ENCODE data around the gene PMS1.
"Not testable (repeated sequence)": the region's sequence is repeated elsewhere in the genome, so short reads cannot be mapped to it uniquely, and the experiment has no call there.

PMS1 gene

DNA sequence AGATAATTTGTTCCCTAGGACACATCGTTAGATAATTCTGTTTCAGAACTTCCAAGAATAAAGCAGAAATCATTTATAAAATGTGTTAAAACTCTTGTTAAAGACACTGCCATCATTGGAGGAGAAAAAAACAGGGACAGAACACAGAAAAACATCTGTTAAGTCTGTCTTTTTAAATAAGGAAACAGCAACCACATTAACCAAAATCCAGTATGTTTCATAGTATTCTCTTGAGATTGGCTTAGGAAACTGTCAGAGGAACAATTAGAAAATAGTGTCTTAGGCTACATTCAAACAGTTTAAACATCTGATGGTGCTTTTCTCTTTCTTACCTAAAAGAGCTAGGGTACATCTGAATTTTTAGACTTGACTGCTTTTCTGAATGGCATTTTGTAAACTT lies 81.6 kb downstream of the PMS1 start:
- DNase-seq (ENCODE audit: low spot score): peak; percentile 7

DNA sequence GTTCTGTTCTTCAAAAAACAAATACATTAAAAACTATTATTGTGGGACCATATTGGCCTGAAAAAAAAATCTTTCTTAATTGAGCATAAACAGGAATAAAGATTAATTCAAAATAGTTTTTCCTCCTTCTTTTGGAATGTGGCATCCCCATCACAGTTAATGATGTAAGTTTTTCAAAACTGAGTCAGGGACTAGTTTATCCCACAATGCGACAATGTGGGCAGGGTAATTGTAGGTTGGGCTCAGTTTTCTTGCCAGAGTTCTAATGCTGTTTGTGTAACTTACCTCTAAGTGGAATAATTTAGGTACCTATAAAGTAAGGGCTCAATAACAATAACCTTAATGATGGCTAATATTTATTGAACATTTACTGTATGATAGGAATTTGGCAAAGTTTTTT lies 82.0 kb downstream of the PMS1 start:
- DNase-seq (ENCODE audit: low spot score): no peak

- no peak for DNase-seq (ENCODE audit: low spot score)
Measured at GRCh38 chr2:189868896-189869295, 84.6 kb downstream of the PMS1 start.

- DNase-seq (ENCODE audit: low spot score): no peak
Measured at GRCh38 chr2:189870381-189871085, 86.3 kb downstream of the PMS1 start.

DNA sequence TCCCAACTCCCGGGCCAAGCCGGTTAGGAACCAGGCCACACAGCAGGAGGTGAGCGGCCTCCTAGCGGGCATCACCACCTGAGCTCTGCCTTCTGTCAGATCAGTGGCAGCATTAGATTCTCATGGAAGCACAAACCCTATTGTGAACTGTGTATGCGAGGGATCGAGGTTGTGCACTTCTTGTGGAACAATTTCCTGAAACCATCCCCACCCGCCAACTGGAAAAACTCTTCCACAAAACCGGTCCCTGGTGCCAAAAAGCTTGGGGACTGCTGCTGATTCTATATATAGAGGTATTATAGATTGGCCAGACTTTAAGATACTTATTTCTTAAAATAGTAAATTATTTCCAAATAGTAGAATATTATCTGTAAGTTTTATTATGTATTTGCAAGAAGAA lies 89.4 kb downstream of the PMS1 start:
- DNase-seq (ENCODE audit: low spot score): no peak

- DNase-seq (ENCODE audit: low spot score): no peak
Measured at GRCh38 chr2:189874586-189875320, 90.5 kb downstream of the PMS1 start.

DNA sequence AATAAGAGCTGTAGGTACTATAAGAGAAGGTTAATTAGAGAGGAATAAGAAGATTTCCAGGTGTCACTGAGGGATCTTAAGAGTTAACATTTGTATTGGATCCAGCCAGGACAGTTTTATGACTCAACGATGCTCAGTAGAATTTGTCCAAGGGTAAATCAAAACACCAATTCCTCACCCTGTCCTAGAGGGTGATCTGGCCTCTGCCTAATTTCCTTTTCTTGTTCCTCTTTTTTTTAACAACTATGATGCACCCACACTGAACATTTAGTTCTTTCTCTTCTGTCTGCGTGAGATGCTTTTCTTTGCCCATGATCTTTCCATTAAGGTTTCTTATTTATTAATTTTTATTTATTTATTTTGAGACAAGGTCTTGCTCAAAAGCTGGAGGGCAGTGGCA lies 92.0 kb downstream of the PMS1 start:
- DNase-seq (ENCODE audit: low spot score): no peak

GRCh38 chr2:189879716-189880081 lies 95.4 kb downstream of the PMS1 start:
- DNase-seq (ENCODE audit: low spot score): no peak

- DNase-seq (ENCODE audit: low spot score): no peak
Measured at GRCh38 chr2:189880429-189880828, 96.2 kb downstream of the PMS1 start.

DNA sequence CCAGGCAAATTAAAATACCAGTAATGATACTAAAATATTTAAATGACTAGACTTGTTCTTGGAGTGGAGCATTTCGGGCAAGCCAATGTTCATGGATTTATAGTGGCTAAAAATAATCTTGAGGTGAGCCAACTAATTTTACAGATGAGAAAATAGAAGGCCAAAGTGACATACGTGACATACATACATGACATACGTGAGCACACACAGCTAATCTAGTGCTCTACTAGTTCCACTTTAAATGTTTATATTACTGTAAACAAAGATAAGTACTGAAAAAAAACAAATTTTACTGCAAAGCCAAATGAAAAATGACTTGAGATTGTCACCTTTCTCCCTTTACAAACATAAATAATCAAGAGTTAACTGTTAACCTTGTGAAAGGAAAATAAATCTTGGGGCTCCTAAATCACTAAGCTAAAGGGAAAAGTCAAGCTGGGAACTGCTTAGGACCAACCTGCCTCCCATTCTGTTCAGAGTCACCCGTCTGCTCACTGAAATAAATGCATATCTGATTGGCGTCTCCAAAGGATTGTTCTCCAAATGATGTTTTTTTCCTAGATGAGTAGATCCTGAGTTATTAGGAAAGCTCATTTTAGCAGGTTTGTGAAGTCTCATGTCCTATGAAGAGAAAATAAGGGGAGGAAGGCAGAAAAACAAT lies 96.7 kb downstream of the PMS1 start:
- DNase-seq (ENCODE audit: low spot score): no peak

DNA sequence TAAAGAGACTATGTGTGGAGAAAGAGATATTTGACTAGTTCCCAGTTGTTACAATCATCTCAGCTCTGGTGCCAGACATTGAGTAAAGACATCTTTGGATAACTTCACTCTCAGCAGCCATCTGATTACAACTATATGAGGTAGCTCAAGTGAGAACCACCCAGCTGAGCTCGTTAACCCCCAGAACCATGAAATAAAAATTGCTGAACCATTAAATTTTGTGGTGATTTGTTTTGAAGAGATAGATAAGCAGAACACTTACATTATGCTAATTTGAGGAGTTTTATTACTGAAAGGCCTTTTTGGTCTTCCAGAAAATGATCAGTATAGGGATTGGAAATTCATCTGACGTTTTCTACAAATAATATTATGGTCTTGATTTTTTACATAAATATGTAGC lies 101.1 kb downstream of the PMS1 start:
- no peak for DNase-seq (ENCODE audit: low spot score)

GRCh38 chr2:189892546-189893294 lies 108.5 kb downstream of the PMS1 start:
- not testable (repeated sequence) for DNase-seq (ENCODE audit: low spot score)

DNA sequence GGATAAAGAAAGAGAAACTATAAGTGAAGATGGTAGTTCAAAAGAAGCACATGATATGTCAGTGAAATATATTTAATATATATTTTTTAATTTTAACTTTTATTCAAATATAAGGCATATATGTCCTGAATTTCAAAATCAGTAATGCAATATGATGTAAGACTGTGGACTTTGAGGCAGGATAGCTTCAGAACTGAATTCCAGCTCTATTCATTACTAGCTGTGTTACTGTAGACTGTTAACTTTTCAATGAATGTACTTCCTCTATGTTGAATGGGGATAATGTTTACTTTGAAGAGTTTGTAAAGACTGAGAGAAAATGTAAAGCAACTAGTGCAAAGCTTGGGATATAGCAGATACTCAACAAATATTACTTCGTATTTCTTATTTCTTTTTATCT lies 112.6 kb downstream of the PMS1 start:
- no peak for DNase-seq (ENCODE audit: low spot score)

- no peak for DNase-seq (ENCODE audit: low spot score)
Measured at GRCh38 chr2:189899101-189899500, 114.9 kb downstream of the PMS1 start.

- no peak for DNase-seq (ENCODE audit: low spot score)
Measured at GRCh38 chr2:189900726-189901125, 116.5 kb downstream of the PMS1 start.

DNA sequence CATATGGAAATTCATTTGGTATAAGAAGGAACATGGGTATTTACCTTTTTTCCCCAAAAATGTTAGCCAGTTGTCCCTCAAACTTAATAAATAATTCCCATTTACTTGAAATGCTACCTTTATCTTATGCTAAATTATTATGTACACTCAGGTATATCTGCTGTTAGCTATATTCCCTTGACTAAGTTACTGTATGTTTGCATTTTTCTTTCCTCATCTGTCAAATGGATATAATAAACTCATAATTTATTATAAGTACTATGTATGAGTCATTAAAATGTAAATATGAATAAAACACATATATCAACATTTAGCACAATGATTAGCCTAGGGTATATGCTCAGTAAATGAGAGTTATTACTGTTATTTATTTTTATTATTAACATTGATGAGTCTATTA lies 117.4 kb downstream of the PMS1 start:
- no peak for DNase-seq (ENCODE audit: low spot score)

DNA sequence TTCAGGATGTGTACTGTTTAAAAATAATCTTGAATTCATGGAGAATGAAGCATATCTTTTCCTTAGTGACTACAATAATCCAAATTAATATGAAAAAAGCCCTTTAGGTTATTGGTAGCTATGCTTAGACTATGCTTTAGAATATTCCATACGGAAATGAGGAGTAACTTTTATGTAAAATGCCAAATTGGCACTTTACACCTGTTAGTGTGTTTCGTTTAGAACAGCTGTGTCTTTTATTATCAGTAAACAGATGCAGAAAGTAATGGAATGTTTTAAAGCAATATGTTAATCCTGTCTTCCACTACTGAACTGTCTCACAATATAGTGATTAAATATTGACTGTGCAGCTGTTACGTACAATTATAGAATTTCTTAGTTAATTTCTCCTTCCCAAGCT lies 129.6 kb downstream of the PMS1 start:
- DNase-seq (ENCODE audit: low spot score): no peak

GRCh38 chr2:189916651-189917050 lies 132.4 kb downstream of the PMS1 start:
- no peak for DNase-seq (ENCODE audit: low spot score)
